Adrenal gland (tissue), 12 donors: ENCODE data around the gene KDM6B. TPM values are rescaled to one million over a fixed set of nuclear protein-coding genes. Genes with fewer than 3 reads are reported as not detected.

ENCODE experiments used
- DNase-seq, 7 donors: peaks; one replicate each; pipeline ENCODE4 v3.0.0-alpha.2; 2019 to 2020
- H3K27ac ChIP-seq, 5 donors: fragments of 200-600 bp; sonication (generic) in 4 of 5; 1 replicate in 3 of 5; 2 replicates in 2 of 5; pipeline versions ENCODE4 v1.5.1 to v1.8.0; 2016 to 2020; ENCODE audit warnings: mild to moderate bottlenecking in 1 of 5
- H3K27me3 ChIP-seq: fragments of 200-600 bp; 2 replicates; pipeline ENCODE4 v1.8.0; 2021
- H3K36me3 ChIP-seq, 2 donors: fragments of 200-600 bp; replicated peaks in 1 of 2; 1 replicate in 1 of 2; 2 replicates in 1 of 2; pipeline versions ENCODE4 v1.5.1 to v1.8.0; 2018 to 2022
- H3K4me1 ChIP-seq, 2 donors: fragments of 200-600 bp; replicated peaks in 1 of 2; 1 replicate in 1 of 2; 2 replicates in 1 of 2; pipeline versions ENCODE4 v1.5.1 to v1.8.0; 2018 to 2021
- H3K4me3 ChIP-seq, 4 donors: fragments of 200-600 bp; sonication (generic) in 3 of 4; one replicate each; pipeline ENCODE4 v1.5.1; 2016 to 2018
- H3K9me3 ChIP-seq, 3 donors: fragments of 200-600 bp; sonication (generic) in 1 of 3; replicated peaks in 1 of 3; 1 replicate in 2 of 3; 2 replicates in 1 of 3; pipeline versions ENCODE4 v1.5.1 to v1.8.0; 2016 to 2021
- POLR2A ChIP-seq, 2 donors: fragments of 450-650 bp; IDR thresholded peaks; one replicate each; pipeline ENCODE4 v1.6.1; 2017; ENCODE audit warnings: antibody characterized with exemption in 2 of 2, mild to moderate bottlenecking in 2 of 2, moderate library complexity in 1 of 2
- WGBS, 4 donors: extraction: QIAGEN DNeasy Blood & Tissue Kit in 2 of 4; methylation state at CpG; one replicate each; pipeline versions ENCODE4 v1.1.5 to v1.1.7; 2013 to 2017; 5-methylcytosine and 5-hydroxymethylcytosine counted together
- intact Hi-C, 2 donors: fragments of 100-400 bp; cut with DNase I; formaldehyde crosslinking; loops; one replicate each; pipeline versions ENCODE4 v1.14.1 to v1.15.0; 2022 to 2023
- polyA plus RNA-seq, 3 donors: library from polyadenylated mRNA; stranded (reverse); fragments of 200-250 nt in 2 of 3; fragments of 350-450 nt in 1 of 3; fragmentation: Illumina TruSeq in 1 of 3; extraction: RNeasy Lipid Tissue Mini Kit (QIAGEN cat#74804) in 1 of 3; gene quantifications; one replicate each; pipeline ENCODE4 v1.2.3, GENCODE V29; 2013 to 2014
- total RNA-seq, 9 donors: library from RNA; depleted of rRNA in 4 of 9; stranded (reverse); fragments of >200 nt in 4 of 9; fragments of 120-200 nt in 1 of 9; fragmentation: NEBNext Ultra II Directional in 1 of 9; extraction: Animal tissue kit (Norgen Biotek cat#: 25700) in 1 of 9; gene quantifications; one replicate each; pipeline versions ENCODE4 v1.1.0 to v1.2.4, GENCODE V29; 2013 to 2023
- TF ChIP-seq, protein P1 (sequence below), 6 experiments: fragments of 450-650 bp in 4 of 6; fragments of 200-600 bp in 2 of 6; sonication (generic) in 1 of 6; IDR thresholded peaks; 1 replicate in 5 of 6; 2 replicates in 1 of 6; pipeline versions ENCODE4 v1.5.1 to v1.8.0; 2016 to 2021; ENCODE audit warnings: antibody characterized with exemption in 6 of 6, mild to moderate bottlenecking in 2 of 6, moderate library complexity in 1 of 6
- donor health status: healthy with polysubstance abuse.
- donor health status: Bipolar disorder and iron deficiency.
- donor health status: DM: yes; HTN: yes; CAD: no.
- donor health status: DM: no; HTN: no; CAD: no.
- donor health status: DM: no; HTN: no; CAD: no.
- donor health status: DM: yes; HTN: yes; CAD: no.

KDM6B gene
- total and polyA plus RNA-seq, 12 donors, result 2.2 to 35.9 (median 11.2) TPM

DNA sequence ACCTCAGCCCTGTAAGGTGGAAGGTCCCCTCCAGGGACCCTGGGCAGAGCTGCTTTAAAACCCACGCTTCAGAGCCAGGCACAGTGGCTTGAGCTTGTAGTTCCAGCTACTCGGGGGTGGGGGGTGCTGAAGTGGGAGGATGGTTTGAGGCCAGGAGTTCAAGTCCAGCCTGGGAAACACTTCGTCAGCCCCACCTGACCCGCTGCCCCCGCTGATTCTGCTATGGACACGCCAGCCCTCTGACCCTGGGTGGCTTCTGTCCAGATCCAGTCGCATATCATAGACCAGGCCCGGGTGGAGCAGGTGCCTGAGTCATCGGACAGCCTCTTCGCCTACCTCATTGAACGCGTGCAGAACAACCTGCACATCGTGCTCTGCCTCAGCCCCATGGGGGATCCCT is 35.2 kb upstream of the KDM6B start:
- 77 to 83% (median 78%) methylated on average over 11 to 13 of the region's 13 CpGs for WGBS, 4 donors
- Histone ChIP-seq H3K36me3 (no peaks in the 10 kb centered on the region), H3K27ac (no peak overlapping the region), H3K27me3 (no peaks in the 10 kb centered on the region), H3K9me3 (no peaks in the 10 kb centered on the region), H3K4me1 (no peaks in the 10 kb centered on the region), H3K4me3 (no peak overlapping the region)
- intact Hi-C loops, result no loop called here
- no peak for TF ChIP-seq POLR2A (IDR thresholded peaks at IDR 0.05)
- TF ChIP-seq, protein P1, sequence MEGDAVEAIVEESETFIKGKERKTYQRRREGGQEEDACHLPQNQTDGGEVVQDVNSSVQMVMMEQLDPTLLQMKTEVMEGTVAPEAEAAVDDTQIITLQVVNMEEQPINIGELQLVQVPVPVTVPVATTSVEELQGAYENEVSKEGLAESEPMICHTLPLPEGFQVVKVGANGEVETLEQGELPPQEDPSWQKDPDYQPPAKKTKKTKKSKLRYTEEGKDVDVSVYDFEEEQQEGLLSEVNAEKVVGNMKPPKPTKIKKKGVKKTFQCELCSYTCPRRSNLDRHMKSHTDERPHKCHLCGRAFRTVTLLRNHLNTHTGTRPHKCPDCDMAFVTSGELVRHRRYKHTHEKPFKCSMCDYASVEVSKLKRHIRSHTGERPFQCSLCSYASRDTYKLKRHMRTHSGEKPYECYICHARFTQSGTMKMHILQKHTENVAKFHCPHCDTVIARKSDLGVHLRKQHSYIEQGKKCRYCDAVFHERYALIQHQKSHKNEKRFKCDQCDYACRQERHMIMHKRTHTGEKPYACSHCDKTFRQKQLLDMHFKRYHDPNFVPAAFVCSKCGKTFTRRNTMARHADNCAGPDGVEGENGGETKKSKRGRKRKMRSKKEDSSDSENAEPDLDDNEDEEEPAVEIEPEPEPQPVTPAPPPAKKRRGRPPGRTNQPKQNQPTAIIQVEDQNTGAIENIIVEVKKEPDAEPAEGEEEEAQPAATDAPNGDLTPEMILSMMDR (IDR thresholded peaks at IDR 0.05), result no peak
- no peak for DNase-seq

DNA sequence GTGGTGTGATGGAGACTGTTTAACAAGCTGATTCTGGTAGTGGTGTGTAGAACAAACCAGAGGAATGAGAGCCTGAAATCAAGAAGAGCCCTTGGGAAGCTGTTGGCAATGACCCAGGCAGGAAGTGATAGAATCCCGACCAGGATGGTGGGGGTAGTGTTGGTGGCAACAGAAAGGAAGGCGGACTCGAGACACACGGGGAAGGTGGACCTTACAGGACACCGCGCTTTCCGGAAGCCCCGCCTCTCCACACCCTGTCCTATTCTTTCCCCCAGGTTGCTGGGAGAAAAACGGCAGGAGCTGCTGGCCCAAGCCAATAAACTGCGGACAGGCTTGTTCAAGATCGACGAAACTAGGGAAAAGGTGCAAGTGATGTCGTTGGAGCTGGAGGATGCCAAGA is 30.0 kb upstream of the KDM6B start:
- no peak overlapping the region for H3K27ac ChIP-seq
- 42 to 57% (median 51%) methylated on average over 13 of the region's 13 CpGs for WGBS, 4 donors
- no peak for TF ChIP-seq POLR2A (IDR thresholded peaks at IDR 0.05)
- TF ChIP-seq, protein P1 (IDR thresholded peaks at IDR 0.05), result no peak
- H3K4me3 ChIP-seq, result no peak overlapping the region
- DNase-seq, result peak in 1 of 7 donors; percentile 8
- no peaks in the 10 kb centered on the region for H3K36me3 ChIP-seq
- intact Hi-C loops, result no loop called here
- H3K27me3 ChIP-seq, result peaks cover 7% of the 10 kb centered on the region
- H3K4me1 ChIP-seq, result no peaks in the 10 kb centered on the region
- no peaks in the 10 kb centered on the region for H3K9me3 ChIP-seq

DNA sequence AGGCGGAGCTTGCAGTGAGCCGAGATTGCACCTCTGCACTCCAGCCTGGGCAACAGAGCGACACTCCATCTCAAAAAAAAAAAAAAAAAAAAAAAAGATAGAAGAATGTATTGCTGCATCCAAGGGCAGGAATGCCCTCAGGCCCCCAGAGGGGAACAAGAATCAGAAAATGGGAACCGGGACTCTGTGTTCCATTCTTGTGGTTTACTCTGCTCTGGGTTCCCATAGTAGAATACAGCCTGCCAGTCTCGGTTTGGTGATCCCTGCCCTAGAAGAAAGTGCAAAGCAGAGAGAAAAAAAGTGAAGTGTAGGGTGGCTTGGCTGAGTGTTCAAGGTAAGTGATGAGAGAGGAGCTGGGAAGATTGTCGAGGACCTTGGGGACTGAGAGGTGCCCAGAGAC is 27.4 kb upstream of the KDM6B start:
- DNase-seq, result no peak

DNA sequence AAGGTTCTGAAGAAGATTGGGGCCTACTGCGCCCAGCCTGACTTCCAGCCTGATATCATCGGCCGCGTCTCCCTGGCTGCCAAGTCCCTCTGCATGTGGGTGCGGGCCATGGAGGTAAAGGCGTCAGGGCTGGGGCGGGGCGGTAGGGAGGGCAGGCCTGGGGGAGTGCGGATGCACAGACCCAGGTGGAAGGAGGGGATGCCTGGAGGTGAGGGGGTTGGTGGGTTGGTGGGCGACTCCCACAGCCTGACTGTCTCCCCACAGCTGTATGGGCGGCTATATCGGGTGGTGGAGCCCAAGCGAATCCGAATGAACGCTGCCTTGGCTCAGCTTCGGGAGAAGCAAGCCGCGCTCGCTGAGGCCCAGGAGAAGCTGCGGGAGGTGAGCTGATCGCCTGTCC is 26.8 kb upstream of the KDM6B start:
- no peak for DNase-seq
- TF ChIP-seq, protein P1 (IDR thresholded peaks at IDR 0.05), result no peak
- Histone ChIP-seq H3K27me3 (peaks cover 7% of the 10 kb centered on the region), H3K4me3 (no peak overlapping the region), H3K36me3 (no peaks in the 10 kb centered on the region), H3K4me1 (no peaks in the 10 kb centered on the region), H3K9me3 (no peaks in the 10 kb centered on the region), H3K27ac (no peak overlapping the region)
- intact Hi-C loops, result no loop called here
- 87 to 92% (median 90%) methylated on average over 18 to 21 of the region's 21 CpGs for WGBS, 4 donors

More for the DNA sequence above, 27.4 kb upstream of the KDM6B start:
- no peak overlapping the region for H3K27ac ChIP-seq
- WGBS, 4 donors, result 68 to 84% (median 76%) methylated on average over 6 of the region's 6 CpGs
- peaks cover 7% of the 10 kb centered on the region for H3K27me3 ChIP-seq
- H3K36me3 ChIP-seq, result no peaks in the 10 kb centered on the region
- no peak overlapping the region for H3K4me3 ChIP-seq
- no peak for TF ChIP-seq POLR2A (IDR thresholded peaks at IDR 0.05)
- TF ChIP-seq, protein P1 (IDR thresholded peaks at IDR 0.05), result no peak
- intact Hi-C loops, result no loop called here
- H3K4me1 ChIP-seq, result no peaks in the 10 kb centered on the region
- no peaks in the 10 kb centered on the region for H3K9me3 ChIP-seq
